ENCODE data around the gene ITGB3BP.

- TF ChIP-seq, protein P1, sequence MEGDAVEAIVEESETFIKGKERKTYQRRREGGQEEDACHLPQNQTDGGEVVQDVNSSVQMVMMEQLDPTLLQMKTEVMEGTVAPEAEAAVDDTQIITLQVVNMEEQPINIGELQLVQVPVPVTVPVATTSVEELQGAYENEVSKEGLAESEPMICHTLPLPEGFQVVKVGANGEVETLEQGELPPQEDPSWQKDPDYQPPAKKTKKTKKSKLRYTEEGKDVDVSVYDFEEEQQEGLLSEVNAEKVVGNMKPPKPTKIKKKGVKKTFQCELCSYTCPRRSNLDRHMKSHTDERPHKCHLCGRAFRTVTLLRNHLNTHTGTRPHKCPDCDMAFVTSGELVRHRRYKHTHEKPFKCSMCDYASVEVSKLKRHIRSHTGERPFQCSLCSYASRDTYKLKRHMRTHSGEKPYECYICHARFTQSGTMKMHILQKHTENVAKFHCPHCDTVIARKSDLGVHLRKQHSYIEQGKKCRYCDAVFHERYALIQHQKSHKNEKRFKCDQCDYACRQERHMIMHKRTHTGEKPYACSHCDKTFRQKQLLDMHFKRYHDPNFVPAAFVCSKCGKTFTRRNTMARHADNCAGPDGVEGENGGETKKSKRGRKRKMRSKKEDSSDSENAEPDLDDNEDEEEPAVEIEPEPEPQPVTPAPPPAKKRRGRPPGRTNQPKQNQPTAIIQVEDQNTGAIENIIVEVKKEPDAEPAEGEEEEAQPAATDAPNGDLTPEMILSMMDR (IDR thresholded peaks at IDR 0.05): no peak
- TF ChIP-seq POLR2A (IDR thresholded peaks at IDR 0.05): no peak
Measured at GRCh38 chr1:63475761-63476160, 47.3 kb downstream of the ITGB3BP start.
